ENCODE measurements around the gene CMIP. TPM values are rescaled to one million over a fixed set of nuclear protein-coding genes. Genes with fewer than 3 reads are reported as not detected.

The CMIP gene
- total RNA-seq, 1 experiment from 2014 or later: 48.2 TPM

- no peaks in the 10 kb centered on the region for H3K79me2 ChIP-seq (ENCODE audit: insufficient read depth, low read length)
- WGBS (ENCODE audit: extremely low coverage, insufficient read length, low lambda C conversion rate): no CpG with 5 or more reads among the region's 10 CpGs
Observed at GRCh38 chr16:81699596-81699995, 255.0 kb downstream of the CMIP start.

More at GRCh38 chr16:81699596-81699995, 255.0 kb downstream of the CMIP start:
- DNase-seq: no peak
- no peak overlapping the region for H3K23ac ChIP-seq (ENCODE audit: insufficient read length, low read depth, low read length)
- Mint-ChIP-seq H3K27me3 (ENCODE audit: low read depth) (no peaks in the 10 kb centered on the region), H3K4me1 (peaks cover 4 to 15% of the 10 kb centered on the region in 2 experiments; a peak in 2 of 4 replicates), H3K36me3 (ENCODE audit: insufficient read depth in 1 of 3, low read depth in 3 of 3) (peaks cover 21 to 44% (median 40%) of the 10 kb centered on the region in 3 experiments; a peak in 6 of 7 replicates), H3K4me3 (no peak overlapping the region), H3K27ac (peak overlapping the region; percentile 36 to 69 (median 56); a peak in 2 of 7 replicates), H3K9me3 (no peaks in the 10 kb centered on the region)
- H3K23me2 ChIP-seq (ENCODE audit: insufficient read length, low read depth, low read length, poor library complexity, severe bottlenecking): no peaks in the 10 kb centered on the region
- no peak overlapping the region for H3K14ac ChIP-seq (ENCODE audit: insufficient read depth, low read length)
- no peak overlapping the region for H3K18ac ChIP-seq (ENCODE audit: insufficient read length, low read depth, low read length)
- H2AFZ ChIP-seq (ENCODE audit: low read length): no peak overlapping the region
- no peak overlapping the region for H2BK12ac ChIP-seq (ENCODE audit: insufficient read length, low read depth, low read length)
- H4K5ac ChIP-seq (ENCODE audit: insufficient read length, low read depth, low read length): no peak overlapping the region
- no peak overlapping the region for H2BK5ac ChIP-seq (ENCODE audit: insufficient read length, low read length)
- H3K27ac ChIP-seq (ENCODE audit: insufficient read length, low read depth, low read length): no peak overlapping the region
- no peak overlapping the region for H3K4me2 ChIP-seq (ENCODE audit: insufficient read depth, insufficient read length, low read length)
- no peaks in the 10 kb centered on the region for H3K4me1 ChIP-seq (ENCODE audit: insufficient read depth, low read length)
- H3K9ac ChIP-seq (ENCODE audit: extremely low read depth, insufficient read length, low read length): no peak overlapping the region
- H3K27me3 ChIP-seq (ENCODE audit: insufficient read depth, low read length): no peaks in the 10 kb centered on the region
- no peaks in the 10 kb centered on the region for H3K9me3 ChIP-seq (ENCODE audit: control insufficient read depth, low read depth, low read length)
- H3K79me1 ChIP-seq (ENCODE audit: insufficient read depth, low read depth, low read length, poor library complexity, severe bottlenecking): no peaks in the 10 kb centered on the region
- H2AK5ac ChIP-seq (ENCODE audit: insufficient read length, low read length): no peak overlapping the region
- H4K8ac ChIP-seq (replicated peaks; ENCODE audit: insufficient read length, low read depth, low read length): no peak overlapping the region
- no peak overlapping the region for H3K56ac ChIP-seq (ENCODE audit: insufficient read length, low read depth, low read length)
- no peaks in the 10 kb centered on the region for H4K20me1 ChIP-seq (ENCODE audit: control insufficient read depth, insufficient read depth, insufficient read length)
- H4K91ac ChIP-seq (ENCODE audit: insufficient read length, low read depth, low read length): no peak overlapping the region
- H2BK20ac ChIP-seq (ENCODE audit: low read depth, low read length, poor library complexity, severe bottlenecking): no peak overlapping the region
- H2BK120ac ChIP-seq (ENCODE audit: low read depth, low read length, poor library complexity, severe bottlenecking): no peak overlapping the region
- no peak overlapping the region for H3K4ac ChIP-seq (ENCODE audit: low read depth, low read length)
- H3T11ph ChIP-seq (ENCODE audit: low read length): no peak overlapping the region
- H2BK15ac ChIP-seq (ENCODE audit: low read depth, low read length): no peak overlapping the region
- TF ChIP-seq CTCF (conservative IDR thresholded peaks at IDR 0.05): no peak

All from H9 (cell line).